GM12878 (cell line): ENCODE measurements around the gene MTHFD1L. TPM values are rescaled to one million over a fixed set of nuclear protein-coding genes. Genes with fewer than 3 reads are reported as not detected.

Experiments used
- ATAC-seq: fragments of 200-7000 bp; cut with Tn5 transposase; 3 replicates; pipeline ENCODE4 v1.9.1; 2020; ENCODE audit warnings: mild to moderate bottlenecking, moderate library complexity
- BruUV-seq: library from RNA; stranded (reverse); fragments of 400-500 nt; replicated peaks from 2 replicates; lab custom pipeline; 2021; lab: Mats Ljungman, UMichigan
- CTCF ChIA-PET: fragments of 300-600 bp; sonication (Branson Sonifier 250); formaldehyde crosslinking; extraction: SDS; loops from one replicate; lab custom pipeline; 2021; ENCODE audit warnings: inconsistent platforms; lab: Yijun Ruan, JAX
- POLR2A ChIA-PET: fragments of 350-600 bp; formaldehyde crosslinking; extraction: SDS; loops from one replicate; lab custom pipeline; 2021; ENCODE audit warnings: inconsistent platforms; lab: Charles Lee
- RAD21 ChIA-PET: fragments of 300-600 bp; sonication (Branson Sonifier 250); formaldehyde crosslinking; loops from one replicate; lab custom pipeline; 2023; ENCODE audit warnings: antibody characterized with exemption; ENCODE audit not compliant: unreplicated experiment; lab: Charles Lee
- SMC1A ChIA-PET: fragments of 300-600 bp; sonication (Branson Sonifier 250); formaldehyde crosslinking; loops from one replicate; lab custom pipeline; 2023; ENCODE audit not compliant: unreplicated experiment, uncharacterized antibody; lab: Charles Lee
- DNase-seq: peaks from one replicate; pipeline ENCODE4 v3.0.0-alpha.2; 2011; ENCODE audit warnings: low read depth, low spot score
- FAIRE-seq: peaks from 3 replicates; lab custom pipeline; 2011; peaks lifted over from hg19 to GRCh38; lab: Jason Lieb, UNC
- H2AFZ ChIP-seq: 2 replicates; pipeline ENCODE4 v1.6.0; 2011; ENCODE audit warnings: low read depth, low read length, control low read depth; ENCODE audit not compliant: control insufficient read depth
- H3K27ac ChIP-seq: 2 replicates; pipeline ENCODE4 v1.5.1; 2011; ENCODE audit warnings: control low read depth; ENCODE audit not compliant: control insufficient read depth, insufficient read depth
- H3K27me3 ChIP-seq, 2 experiments: replicated peaks in 1 of 2; 2 replicates each; pipeline versions ENCODE4 v1.6.0 to v1.6.1; 2011; ENCODE audit warnings: low read length in 1 of 2; ENCODE audit not compliant: control insufficient read depth in 2 of 2, insufficient read depth in 2 of 2
- H3K36me3 ChIP-seq, 2 experiments: 2 replicates each; pipeline ENCODE4 v1.5.1; 2011; ENCODE audit warnings: low read length in 1 of 2; ENCODE audit not compliant: control insufficient read depth in 2 of 2, insufficient read depth in 2 of 2
- H3K4me1 ChIP-seq: 2 replicates; pipeline ENCODE4 v1.6.1; 2011; ENCODE audit warnings: mild to moderate bottlenecking, low read length, moderate library complexity, mixed read lengths; ENCODE audit not compliant: control insufficient read depth, insufficient read depth
- H3K4me2 ChIP-seq: 2 replicates; pipeline ENCODE4 v1.6.0; 2011; ENCODE audit warnings: control low read depth; ENCODE audit not compliant: control insufficient read depth, insufficient read depth
- H3K4me3 ChIP-seq: fragments of 200-600 bp; sonication (generic); 2 replicates; pipeline ENCODE4 v1.5.1; 2016
- H3K79me2 ChIP-seq: 2 replicates; pipeline ENCODE4 v1.6.0; 2011; ENCODE audit warnings: low read length; ENCODE audit not compliant: control insufficient read depth, insufficient read depth
- H3K9ac ChIP-seq: 2 replicates; pipeline ENCODE4 v1.8.0; 2011; ENCODE audit warnings: low read length, control low read depth, mixed read lengths; ENCODE audit not compliant: control insufficient read depth, insufficient read depth
- H3K9me3 ChIP-seq: replicated peaks from 3 replicates; pipeline ENCODE4 v1.5.1; 2011; ENCODE audit warnings: mild to moderate bottlenecking, low read length; ENCODE audit not compliant: control insufficient read depth, insufficient read depth
- H4K20me1 ChIP-seq: 2 replicates; pipeline ENCODE4 v1.6.0; 2011; ENCODE audit not compliant: control insufficient read depth, insufficient read depth
- CUX1 ChIP-seq: IDR thresholded peaks from 2 replicates; pipeline ENCODE4 v1.6.1; 2012; ENCODE audit warnings: improper control_type of control experiment, low read depth, low read length; ENCODE audit not compliant: insufficient replicate concordance
- E2F4 ChIP-seq: IDR thresholded peaks from 2 replicates; pipeline ENCODE4 v1.6.1; 2012; ENCODE audit warnings: low read depth, low read length, improper control_type of control experiment
- HCFC1 ChIP-seq: fragments of 150-350 bp; IDR thresholded peaks from 2 replicates; pipeline ENCODE4 v1.6.1; 2014; ENCODE audit warnings: low read length
- IKZF2 ChIP-seq, 2 experiments: fragments of 450-650 bp; IDR thresholded peaks; 2 replicates each; pipeline ENCODE4 v1.6.1; 2017; ENCODE audit warnings: mild to moderate bottlenecking in 2 of 2, moderate library complexity in 2 of 2
- MXI1 ChIP-seq: fragments of 150-350 bp; IDR thresholded peaks from 2 replicates; pipeline ENCODE4 v1.6.1; 2011; ENCODE audit warnings: low read depth, mild to moderate bottlenecking, inconsistent platforms, low read length, improper control_type of control experiment
- NRF1 ChIP-seq: conservative IDR thresholded peaks from 2 replicates; pipeline ENCODE4 v1.6.1; 2011; ENCODE audit warnings: mild to moderate bottlenecking, low read depth, low read length, improper control_type of control experiment
- POLR2A ChIP-seq: IDR thresholded peaks from 2 replicates; pipeline ENCODE4 v1.6.1; 2011; ENCODE audit warnings: low read depth, mild to moderate bottlenecking, low read length
- PRDM15 ChIP-seq: fragments of 450-650 bp; formaldehyde crosslinking; IDR thresholded peaks from 2 replicates; pipeline ENCODE4 v1.4.0; 2020; ENCODE audit warnings: mild to moderate bottlenecking, moderate library complexity
- SMC3 ChIP-seq: IDR thresholded peaks from 2 replicates; pipeline ENCODE4 v1.6.1; 2011; ENCODE audit warnings: low read length, improper control_type of control experiment, borderline replicate concordance
- SPI1 ChIP-seq: IDR thresholded peaks from 2 replicates; pipeline ENCODE4 v1.6.1; 2011; ENCODE audit warnings: low read depth, mild to moderate bottlenecking, low read length, moderate library complexity, borderline replicate concordance; ENCODE audit not compliant: insufficient read depth
- SREBF1 ChIP-seq: IDR thresholded peaks from 2 replicates; pipeline ENCODE4 v1.6.1; 2012; ENCODE audit warnings: mild to moderate bottlenecking, low read length
- USF1 ChIP-seq: IDR thresholded peaks from 2 replicates; pipeline ENCODE4 v1.6.1; 2011; ENCODE audit warnings: borderline replicate concordance, low read depth, mild to moderate bottlenecking, moderate library complexity, mixed read lengths, low read length; ENCODE audit not compliant: insufficient read depth; ENCODE audit errors: extremely low read length
- ZBED1 ChIP-seq: IDR thresholded peaks from 2 replicates; pipeline ENCODE4 v1.6.1; 2016; ENCODE audit warnings: borderline replicate concordance
- ZNF622 ChIP-seq: fragments of 450-650 bp; IDR thresholded peaks from 2 replicates; pipeline ENCODE4 v1.6.1; 2017; ENCODE audit warnings: mild to moderate bottlenecking, inconsistent platforms
- ZSCAN29 ChIP-seq: fragments of 450-650 bp; IDR thresholded peaks from 2 replicates; pipeline ENCODE4 v1.6.1; 2017; ENCODE audit warnings: mild to moderate bottlenecking, moderate library complexity
- WGBS: methylation state at CpG from one replicate; pipeline ENCODE4 v1.1.6; 2016; ENCODE audit warnings: low lambda C conversion rate; ENCODE audit not compliant: insufficient replicate concordance, insufficient coverage; ENCODE audit errors: missing lambda C conversion rate; 5-methylcytosine and 5-hydroxymethylcytosine counted together
- in situ Hi-C: fragments of 300-500 bp; cut with MboI; formaldehyde crosslinking; loops from 9 replicates; pipeline ENCODE4 v1.14.3; 2018; ENCODE audit warnings: mixed read lengths
- intact Hi-C: fragments of 100-400 bp; cut with micrococcal nuclease; formaldehyde crosslinking; loops from one replicate; pipeline ENCODE4 v1.14.2; 2022; ENCODE audit not compliant: unreplicated experiment
- polyA plus RNA-seq, 11 experiments: library from polyadenylated mRNA; depleted of rRNA in 4 of 11; unstranded in 6 of 11; stranded (reverse) in 5 of 11; fragments of >200 nt; fragmentation: Nextera tagmentation in 4 of 11; fragmentation: Illumina TruSeq in 1 of 11; extraction: Ambion mirVana in 4 of 11; extraction: Trizol in 1 of 11; gene quantifications; 1 replicate in 1 of 11; 2 replicates in 10 of 11; pipeline versions ENCODE4 v1.2.1 to v1.2.3, GENCODE V29; 2011 to 2016; ENCODE audit warnings: inconsistent platforms in 2 of 11, missing spikeins in 2 of 11, low read depth in 1 of 11
- total RNA-seq, 4 experiments: library from RNA; depleted of rRNA in 3 of 4; stranded (reverse); fragments of >200 nt in 3 of 4; fragmentation: Illumina TruSeq in 1 of 4; extraction: Trizol in 1 of 4; gene quantifications; 2 replicates each; pipeline versions ENCODE4 v1.2.1 to v1.2.3, GENCODE V29; 2013 to 2021

Gene MTHFD1L
- total and polyA plus RNA-seq, 10 of the 15 experiments (the other 5 are each of a cell fraction or from before 2014, with no cell fraction given) = 11.7 to 75.5 (median 28.8) TPM

- RAD21 ChIA-PET = no interaction called here
- no peaks in the 10 kb centered on the region for H3K27me3 ChIP-seq
- no TSS peak for BruUV-seq
- no peak overlapping the region for H3K9ac ChIP-seq
- H3K4me3 ChIP-seq = no peak overlapping the region
- intact Hi-C loops = no loop called here
- SMC1A ChIA-PET = interaction anchor here (2.2 kb wide), 1 partner anchor 441 kb away, joined by 9 read pairs; no protein-coding TSS in a partner anchor
- no peak overlapping the region for H3K4me2 ChIP-seq
- H2AFZ ChIP-seq = no peak overlapping the region
- POLR2A ChIA-PET = no interaction called here
- no peak for ATAC-seq
- DNase-seq = no peak
- CTCF ChIA-PET = interaction anchor here (1.2 kb wide), 1 partner anchor 8 kb away, joined by 4 read pairs; no protein-coding TSS in a partner anchor
- peaks cover 11% of the 10 kb centered on the region; the same call in 1 of the 2 replicates for H3K4me1 ChIP-seq
- in situ Hi-C loops = no loop called here
- WGBS = 100% methylated on average over 3 of the region's 3 CpGs
- no peak overlapping the region for H3K27ac ChIP-seq
- H4K20me1 ChIP-seq = no peaks in the 10 kb centered on the region
- peaks cover 7% of the 10 kb centered on the region for H3K79me2 ChIP-seq
- FAIRE-seq = no peak
- H3K36me3 ChIP-seq = peaks cover 10 to 21% of the 10 kb centered on the region in 2 experiments
- no peaks in the 10 kb centered on the region for H3K9me3 ChIP-seq
- TF ChIP-seq PRDM15 (no peak), MXI1 (no peak), USF1 (no peak), POLR2A (no peak), ZSCAN29 (no peak), CUX1 (no peak), ZBED1 (no peak), HCFC1 (no peak), ZNF622 (no peak), SMC3 (no peak), E2F4 (no peak), SREBF1 (no peak), SPI1 (no peak), IKZF2 (IDR thresholded peaks at IDR 0.05) (no peak), NRF1 (no peak)
These were observed 18.0 kb downstream of the MTHFD1L start for GRCh38 chr6:150883521-150883920.
